ENCODE data around the gene TTLL7. TPM values are rescaled to one million over a fixed set of nuclear protein-coding genes. Genes with fewer than 3 reads are reported as not detected.

Gene TTLL7
- total RNA-seq, 1 experiment from 2014 or later = 6.6 TPM

- Histone ChIP-seq H3K9me3 (ENCODE audit: control insufficient read depth, low read depth, low read length) (no peaks in the 10 kb centered on the region), H3K27me3 (ENCODE audit: insufficient read depth, low read length) (no peaks in the 10 kb centered on the region), H2AFZ (ENCODE audit: low read length) (no peak overlapping the region), H3K79me2 (ENCODE audit: insufficient read depth, low read length) (no peaks in the 10 kb centered on the region), H3K4me2 (ENCODE audit: insufficient read depth, insufficient read length, low read length) (no peak overlapping the region), H4K8ac (replicated peaks; ENCODE audit: insufficient read length, low read depth, low read length) (no peak overlapping the region), H3K9ac (ENCODE audit: extremely low read depth, insufficient read length, low read length) (no peak overlapping the region), H3T11ph (ENCODE audit: low read length) (no peak overlapping the region), H2AK5ac (ENCODE audit: insufficient read length, low read length) (no peak overlapping the region), H2BK5ac (ENCODE audit: insufficient read length, low read length) (no peak overlapping the region), H2BK20ac (ENCODE audit: low read depth, low read length, poor library complexity, severe bottlenecking) (no peak overlapping the region), H4K91ac (ENCODE audit: insufficient read length, low read depth, low read length) (no peak overlapping the region), H3K4me1 (ENCODE audit: insufficient read depth, low read length) (peaks cover 2% of the 10 kb centered on the region; the same call in 1 of the 2 replicates), H3K23me2 (ENCODE audit: insufficient read length, low read depth, low read length, poor library complexity, severe bottlenecking) (no peaks in the 10 kb centered on the region), H3K23ac (ENCODE audit: insufficient read length, low read depth, low read length) (no peak overlapping the region), H4K20me1 (ENCODE audit: control insufficient read depth, insufficient read depth, insufficient read length) (no peaks in the 10 kb centered on the region), H2BK15ac (ENCODE audit: low read depth, low read length) (no peak overlapping the region), H3K79me1 (ENCODE audit: insufficient read depth, low read depth, low read length, poor library complexity, severe bottlenecking) (no peaks in the 10 kb centered on the region), H3K14ac (ENCODE audit: insufficient read depth, low read length) (no peak overlapping the region), H2BK120ac (ENCODE audit: low read depth, low read length, poor library complexity, severe bottlenecking) (no peak overlapping the region), H3K27ac (ENCODE audit: insufficient read length, low read depth, low read length) (no peak overlapping the region), H3K18ac (ENCODE audit: insufficient read length, low read depth, low read length) (no peak overlapping the region), H2BK12ac (ENCODE audit: insufficient read length, low read depth, low read length) (no peak overlapping the region), H3K4ac (ENCODE audit: low read depth, low read length) (no peak overlapping the region), H4K5ac (ENCODE audit: insufficient read length, low read depth, low read length) (no peak overlapping the region), H3K56ac (ENCODE audit: insufficient read length, low read depth, low read length) (no peak overlapping the region)
- Mint-ChIP-seq H3K36me3 (ENCODE audit: insufficient read depth in 1 of 3, low read depth in 3 of 3) (no peaks in the 10 kb centered on the region), H3K27me3 (ENCODE audit: low read depth) (no peaks in the 10 kb centered on the region), H3K9me3 (no peaks in the 10 kb centered on the region), H3K4me3 (no peak overlapping the region), H3K4me1 (peaks cover 7 to 11% of the 10 kb centered on the region in 2 experiments), H3K27ac (no peak overlapping the region)
- no peak for DNase-seq
- no peak for TF ChIP-seq CTCF (conservative IDR thresholded peaks at IDR 0.05)
- WGBS (ENCODE audit: extremely low coverage, insufficient read length, low lambda C conversion rate) = no CpG with 5 or more reads among the region's 1 CpG
Measured at GRCh38 chr1:83929184-83929583, 69.7 kb downstream of the TTLL7 start.
